AG04449 (cell line): ENCODE results near the gene NUTF2.
"Not testable (repeated sequence)": the region's sequence is repeated elsewhere in the genome, so short reads cannot be mapped to it uniquely, and the experiment has no call there.

Experiments used
- CTCF ChIA-PET: fragments of 350-600 bp; formaldehyde crosslinking; extraction: SDS; loops from one replicate; lab custom pipeline; 2021; ENCODE audit warnings: antibody characterized with exemption; lab: Yijun Ruan, JAX
- POLR2A ChIA-PET: fragments of 400-600, 350-600 bp; formaldehyde crosslinking; extraction: SDS; loops from one replicate; lab custom pipeline; 2020; ENCODE audit warnings: antibody characterized with exemption, inconsistent platforms; lab: Yijun Ruan, JAX
- DNase-seq: peaks from one replicate; pipeline ENCODE4 v3.0.0-alpha.2; 2010; ENCODE audit warnings: low read depth, low spot score
- H3K4me3 ChIP-seq: 2 replicates; pipeline ENCODE4 v1.5.1; 2011; ENCODE audit warnings: low read depth, mild to moderate bottlenecking, control low read depth, low read length
- CTCF ChIP-seq: IDR thresholded peaks from one replicate; pipeline ENCODE4 v1.5.1; 2011; ENCODE audit warnings: mild to moderate bottlenecking, moderate library complexity, low read length, control low read depth, inconsistent platforms; ENCODE audit not compliant: insufficient read depth; ENCODE audit errors: missing control alignments

The NUTF2 gene

GRCh38 chr16:67833030-67833414, 13.7 kb upstream of the NUTF2 start:
- no peak for DNase-seq
- POLR2A ChIA-PET: interaction anchor here (1.0 to 1.9 kb wide), 6 partner anchors 12 to 127 kb away, joined by 4 to 8 read pairs (median 6); partner anchors contain the start of genes RANBP10 and TSNAXIP1

GRCh38 chr16:67833415-67834241, 13.1 kb upstream of the NUTF2 start:
- DNase-seq: no peak
- peak overlapping the region; percentile 83 for H3K4me3 ChIP-seq
- POLR2A ChIA-PET: interaction anchor here (0.9 to 1.9 kb wide), 7 partner anchors 11 to 126 kb away, joined by 3 to 8 read pairs (median 5); partner anchors contain the start of genes RANBP10 and TSNAXIP1
- CTCF ChIA-PET: interaction anchor here (0.7 to 13.4 kb wide), 7 partner anchors 8 to 313 kb away, joined by 3 to 181 read pairs (median 8); no protein-coding TSS in a partner anchor
- TF ChIP-seq CTCF: no peak

More at GRCh38 chr16:67833030-67833414, 13.7 kb upstream of the NUTF2 start:
- CTCF ChIA-PET: interaction anchor here (0.6 to 13.4 kb wide), 6 partner anchors 8 to 312 kb away, joined by 5 to 181 read pairs (median 8); no protein-coding TSS in a partner anchor
- no peak for TF ChIP-seq CTCF
- peak overlapping the region; percentile 83 for H3K4me3 ChIP-seq

GRCh38 chr16:67834242-67834614, 12.5 kb upstream of the NUTF2 start:
- CTCF ChIA-PET: interaction anchor here (0.7 to 13.4 kb wide), 4 partner anchors 9 to 25 kb away, joined by 3 to 181 read pairs (median 12); no protein-coding TSS in a partner anchor
- POLR2A ChIA-PET: interaction anchor here (0.9 to 1.9 kb wide), 5 partner anchors 10 to 126 kb away, joined by 3 to 8 read pairs (median 6); partner anchors contain the start of genes RANBP10 and TSNAXIP1
- no peak for TF ChIP-seq CTCF
- H3K4me3 ChIP-seq: peak overlapping the region; percentile 83
- no peak for DNase-seq

- DNase-seq, H3K4me3 ChIP-seq, POLR2A ChIA-PET: not testable (repeated sequence)
- CTCF ChIA-PET: interaction anchor here (0.7 to 13.4 kb wide), 6 partner anchors 9 to 164 kb away, joined by 3 to 181 read pairs (median 3); partner anchors contain the start of genes NRN1L and NUTF2
Observed at GRCh38 chr16:67837190-67837589, 9.5 kb upstream of the NUTF2 start.

- ChIA-PET CTCF (interaction anchor here (0.6 to 13.4 kb wide), 7 partner anchors 9 to 317 kb away, joined by 3 to 181 read pairs (median 4); partner anchors contain the start of genes NRN1L and NUTF2), POLR2A (no interaction called here)
- no peak for TF ChIP-seq CTCF
- no peak overlapping the region for H3K4me3 ChIP-seq
- no peak for DNase-seq
Observed at GRCh38 chr16:67837811-67838210, 8.9 kb upstream of the NUTF2 start.

- TF ChIP-seq CTCF: no peak
- DNase-seq: no peak
- POLR2A ChIA-PET: interaction anchor here (0.6 kb wide), 1 partner anchor 23 kb away, joined by 3 read pairs; no protein-coding TSS in a partner anchor
- CTCF ChIA-PET: interaction anchor here (0.5 to 3.1 kb wide), 14 partner anchors 8 to 321 kb away, joined by 3 to 24 read pairs (median 4); no protein-coding TSS in a partner anchor
- H3K4me3 ChIP-seq: peak overlapping the region; percentile 41
Observed at GRCh38 chr16:67841198-67841815, 5.4 kb upstream of the NUTF2 start.
